C4-2B (cell line): ENCODE measurements around the gene HRH1.

Experiments
- ZFX ChIP-seq: fragments of 450-650 bp; IDR thresholded peaks from 2 replicates; pipeline ENCODE4 v1.6.1; 2017
- TF ChIP-seq, protein P1 (sequence below): fragments of 450-650 bp; conservative IDR thresholded peaks from 2 replicates; pipeline ENCODE4 v1.5.1; 2017; ENCODE audit warnings: mild to moderate bottlenecking

DNA sequence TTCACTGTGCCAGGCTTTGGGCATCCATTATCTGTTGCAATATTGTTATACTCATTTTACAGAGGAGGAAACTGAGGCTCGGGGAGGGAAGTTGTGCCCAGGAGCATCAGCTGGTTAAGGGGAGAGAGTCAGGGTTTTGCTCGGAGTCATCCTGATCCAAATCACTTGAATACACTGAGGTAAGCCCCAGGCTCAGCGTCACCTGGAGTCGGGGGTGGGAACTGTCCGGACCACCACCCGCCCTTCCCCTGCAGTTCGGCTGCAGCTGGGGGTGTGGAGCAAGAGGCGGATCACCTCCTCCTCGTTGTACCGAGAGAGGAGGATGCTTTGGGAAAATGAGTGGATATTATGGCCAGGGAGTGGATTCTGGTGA, 646 bp downstream of the HRH1 start:
- TF ChIP-seq, protein P1, sequence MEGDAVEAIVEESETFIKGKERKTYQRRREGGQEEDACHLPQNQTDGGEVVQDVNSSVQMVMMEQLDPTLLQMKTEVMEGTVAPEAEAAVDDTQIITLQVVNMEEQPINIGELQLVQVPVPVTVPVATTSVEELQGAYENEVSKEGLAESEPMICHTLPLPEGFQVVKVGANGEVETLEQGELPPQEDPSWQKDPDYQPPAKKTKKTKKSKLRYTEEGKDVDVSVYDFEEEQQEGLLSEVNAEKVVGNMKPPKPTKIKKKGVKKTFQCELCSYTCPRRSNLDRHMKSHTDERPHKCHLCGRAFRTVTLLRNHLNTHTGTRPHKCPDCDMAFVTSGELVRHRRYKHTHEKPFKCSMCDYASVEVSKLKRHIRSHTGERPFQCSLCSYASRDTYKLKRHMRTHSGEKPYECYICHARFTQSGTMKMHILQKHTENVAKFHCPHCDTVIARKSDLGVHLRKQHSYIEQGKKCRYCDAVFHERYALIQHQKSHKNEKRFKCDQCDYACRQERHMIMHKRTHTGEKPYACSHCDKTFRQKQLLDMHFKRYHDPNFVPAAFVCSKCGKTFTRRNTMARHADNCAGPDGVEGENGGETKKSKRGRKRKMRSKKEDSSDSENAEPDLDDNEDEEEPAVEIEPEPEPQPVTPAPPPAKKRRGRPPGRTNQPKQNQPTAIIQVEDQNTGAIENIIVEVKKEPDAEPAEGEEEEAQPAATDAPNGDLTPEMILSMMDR = no peak
- TF ChIP-seq ZFX = no peak
